Stomach (tissue), 9 donors: ENCODE measurements around the gene DOCK2. TPM values are rescaled to one million over a fixed set of nuclear protein-coding genes. Genes with fewer than 3 reads are reported as not detected.

Source experiments
- DNase-seq, 2 donors: peaks; one replicate each; pipeline versions ENCODE4 v3.0.0 to v3.0.0-alpha.2; 2013 to 2019
- H3K27ac ChIP-seq, 5 donors: fragments of 200-600 bp in 4 of 5; sonication (generic) in 4 of 5; one replicate each; pipeline ENCODE4 v1.5.1; 2013 to 2019; ENCODE audit warnings: mild to moderate bottlenecking in 1 of 5, moderate library complexity in 1 of 5
- H3K27me3 ChIP-seq, 3 donors: fragments of 200-600 bp; sonication (generic); one replicate each; pipeline ENCODE4 v1.5.1; 2017 to 2019; ENCODE audit warnings: mixed run types in 1 of 3
- H3K36me3 ChIP-seq, 4 donors: fragments of 200-600 bp; sonication (generic); 1 replicate in 3 of 4; 2 replicates in 1 of 4; pipeline ENCODE4 v1.5.1; 2016 to 2019
- H3K4me1 ChIP-seq, 4 donors: fragments of 200-600 bp; sonication (generic); one replicate each; pipeline ENCODE4 v1.5.1; 2016 to 2019
- H3K4me3 ChIP-seq, 4 donors: fragments of 200-600 bp; sonication (generic) in 3 of 4; one replicate each; pipeline ENCODE4 v1.5.1; 2016 to 2019; ENCODE audit warnings: mild to moderate bottlenecking in 1 of 4
- H3K9me3 ChIP-seq, 4 donors: fragments of 200-600 bp; sonication (generic); one replicate each; pipeline ENCODE4 v1.5.1; 2016 to 2019
- CTCF ChIP-seq, 7 experiments: fragments of 450-650 bp in 4 of 7; fragments of 200-600 bp in 3 of 7; sonication (generic) in 3 of 7; IDR thresholded peaks; one replicate each; pipeline ENCODE4 v1.5.1; 2016 to 2019; ENCODE audit warnings: antibody characterized with exemption in 7 of 7, control low read depth in 2 of 7, mild to moderate bottlenecking in 1 of 7
- EP300 ChIP-seq: sonication (generic); formaldehyde crosslinking; IDR thresholded peaks from one replicate; pipeline ENCODE4 v1.6.1; 2017; ENCODE audit warnings: antibody characterized with exemption
- POLR2A ChIP-seq, 4 donors: fragments of 450-650 bp; IDR thresholded peaks; one replicate each; pipeline ENCODE4 v1.6.1; 2016; ENCODE audit warnings: antibody characterized with exemption in 4 of 4, control low read depth in 2 of 4, mild to moderate bottlenecking in 1 of 4, moderate library complexity in 1 of 4
- POLR2AphosphoS5 ChIP-seq, 3 donors: sonication (generic); formaldehyde crosslinking; IDR thresholded peaks; one replicate each; pipeline ENCODE4 v1.6.1; 2016; ENCODE audit warnings: antibody characterized with exemption in 3 of 3
- WGBS, 5 donors: extraction: QIAGEN DNeasy Blood & Tissue Kit in 3 of 5; methylation state at CpG; one replicate each; pipeline versions ENCODE4 v1.1.5 to v1.1.7; 2013 to 2018; 5-methylcytosine and 5-hydroxymethylcytosine counted together
- intact Hi-C: fragments of 100-400 bp; cut with DNase I; formaldehyde crosslinking; loops from one replicate; pipeline ENCODE4 v1.15.1; 2023; ENCODE audit warnings: low total_unique reads
- polyA plus RNA-seq, 3 donors: library from polyadenylated mRNA; stranded (reverse); fragments of 200-250 nt; gene quantifications; one replicate each; pipeline ENCODE4 v1.2.3, GENCODE V29; 2013
- total RNA-seq, 5 donors: library from RNA; depleted of rRNA; stranded (reverse); fragments of >200 nt; gene quantifications; one replicate each; pipeline versions ENCODE4 v1.1.0 to v1.2.3, GENCODE V29; 2014 to 2016
- donor health status: healthy with polysubstance abuse.
- donor health status: Bipolar disorder and iron deficiency.
- donor health status: healthy.

Gene DOCK2
- total and polyA plus RNA-seq, 8 donors, result 2.1 to 50.2 (median 8.5) TPM

GRCh38 chr5:169970911-169971765, 334.1 kb downstream of the DOCK2 start:
- Histone ChIP-seq H3K27ac (no peak overlapping the region), H3K36me3 (no peaks in the 10 kb centered on the region), H3K27me3 (no peaks in the 10 kb centered on the region), H3K4me1 (no peaks in the 10 kb centered on the region), H3K4me3 (no peak overlapping the region), H3K9me3 (no peaks in the 10 kb centered on the region)
- no peak for TF ChIP-seq CTCF (IDR thresholded peaks at IDR 0.05)
- no peak for TF ChIP-seq EP300
- no peak for TF ChIP-seq POLR2A (IDR thresholded peaks at IDR 0.05)
- no peak for TF ChIP-seq POLR2AphosphoS5 (IDR thresholded peaks at IDR 0.05)
- 50 to 59% (median 57%) methylated on average over 8 of the region's 8 CpGs for WGBS, 5 donors
- peak in 1 of 2 donors; percentile 40 for DNase-seq
- intact Hi-C loops, result no loop called here

- Histone ChIP-seq H3K9me3 (no peaks in the 10 kb centered on the region), H3K4me3 (no peak overlapping the region), H3K27ac (no peak overlapping the region), H3K36me3 (no peaks in the 10 kb centered on the region), H3K27me3 (no peaks in the 10 kb centered on the region), H3K4me1 (no peaks in the 10 kb centered on the region)
- intact Hi-C loops, result no loop called here
- no peak for DNase-seq
- TF ChIP-seq POLR2A (IDR thresholded peaks at IDR 0.05) (no peak), CTCF (IDR thresholded peaks at IDR 0.05) (no peak), POLR2AphosphoS5 (IDR thresholded peaks at IDR 0.05) (no peak), EP300 (no peak)
- WGBS, 5 donors, result 79 to 92% (median 83%) methylated on average over 1 of the region's 1 CpG
These were observed 334.7 kb downstream of the DOCK2 start for GRCh38 chr5:169971780-169972179.

DNA sequence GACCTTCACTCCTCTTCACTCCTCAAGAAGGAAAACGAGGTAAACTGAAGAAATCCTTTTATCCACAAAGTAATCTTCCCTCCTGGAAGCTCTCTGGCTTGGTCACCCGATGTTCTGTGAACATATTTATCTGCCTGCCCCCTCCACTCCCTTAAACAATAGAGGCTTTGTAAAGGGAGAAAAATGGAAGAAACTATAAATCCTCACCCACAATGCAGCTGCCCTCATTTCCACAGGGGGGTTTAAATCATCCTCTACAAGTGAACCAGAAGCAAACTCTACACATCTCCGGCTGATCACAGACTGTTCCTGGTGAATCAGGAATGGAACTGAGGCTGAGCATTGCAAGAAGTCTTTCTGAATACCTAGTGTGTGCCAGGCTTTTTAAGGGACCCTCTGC, 336.0 kb downstream of the DOCK2 start:
- H3K4me1 ChIP-seq, result no peaks in the 10 kb centered on the region
- DNase-seq, result no peak
- H3K27ac ChIP-seq, result no peak overlapping the region
- no peaks in the 10 kb centered on the region for H3K9me3 ChIP-seq
- H3K4me3 ChIP-seq, result no peak overlapping the region
- WGBS, 5 donors, result 45 to 64% (median 55%) methylated on average over 3 of the region's 3 CpGs
- intact Hi-C loops, result no loop called here
- H3K27me3 ChIP-seq, result peaks cover 0 to 7% (median 0%) of the 10 kb centered on the region in 3 donors
- TF ChIP-seq EP300 (no peak), CTCF (IDR thresholded peaks at IDR 0.05) (no peak), POLR2A (IDR thresholded peaks at IDR 0.05) (no peak), POLR2AphosphoS5 (IDR thresholded peaks at IDR 0.05) (no peak)
- no peaks in the 10 kb centered on the region for H3K36me3 ChIP-seq

GRCh38 chr5:169974121-169974770, 337.2 kb downstream of the DOCK2 start:
- no peak overlapping the region for H3K27ac ChIP-seq
- H3K27me3 ChIP-seq, result peaks cover 0 to 19% (median 5%) of the 10 kb centered on the region in 3 donors
- H3K36me3 ChIP-seq, result no peaks in the 10 kb centered on the region
- H3K9me3 ChIP-seq, result no peaks in the 10 kb centered on the region
- no peak for TF ChIP-seq EP300
- no peak for TF ChIP-seq CTCF (IDR thresholded peaks at IDR 0.05)
- TF ChIP-seq POLR2AphosphoS5 (IDR thresholded peaks at IDR 0.05), result no peak
- TF ChIP-seq POLR2A (IDR thresholded peaks at IDR 0.05), result no peak
- H3K4me1 ChIP-seq, result no peaks in the 10 kb centered on the region
- H3K4me3 ChIP-seq, result no peak overlapping the region
- intact Hi-C loops, result no loop called here
- 65 to 76% (median 65%) methylated on average over 6 of the region's 6 CpGs for WGBS, 5 donors
- no peak for DNase-seq
